Karpas-422 (cell line): ENCODE data around the gene SHC4. TPM values are rescaled to one million over a fixed set of nuclear protein-coding genes. Genes with fewer than 3 reads are reported as not detected.

Experiments
- DNase-seq: peaks from one replicate; pipeline ENCODE4 v3.0.0-alpha.2; 2015
- H2AFZ ChIP-seq: fragments of 200-600 bp; sonication (generic); 2 replicates; pipeline ENCODE4 v1.6.1; 2014; ENCODE audit warnings: antibody characterized with exemption, low read length, mixed read lengths
- H3K27ac ChIP-seq: fragments of 200-600 bp; sonication (generic); 2 replicates; pipeline ENCODE4 v1.5.1; 2014; ENCODE audit warnings: mild to moderate bottlenecking, low read length, moderate library complexity
- H3K27me3 ChIP-seq: fragments of 200-600 bp; sonication (generic); 2 replicates; pipeline ENCODE4 v1.6.1; 2014; ENCODE audit warnings: low read length, mixed read lengths
- H3K36me3 ChIP-seq: fragments of 200-600 bp; sonication (generic); 2 replicates; pipeline ENCODE4 v1.6.1; 2014; ENCODE audit warnings: low read length, mixed read lengths; ENCODE audit not compliant: insufficient read depth
- H3K4me1 ChIP-seq: fragments of 200-600 bp; sonication (generic); 2 replicates; pipeline ENCODE4 v1.6.1; 2014; ENCODE audit warnings: mild to moderate bottlenecking, low read length, mixed read lengths
- H3K4me2 ChIP-seq: fragments of 200-600 bp; sonication (generic); 2 replicates; pipeline ENCODE4 v1.6.1; 2014; ENCODE audit warnings: low read length, low read depth, mild to moderate bottlenecking; ENCODE audit not compliant: poor library complexity, severe bottlenecking
- H3K4me3 ChIP-seq: fragments of 200-600 bp; sonication (generic); 2 replicates; pipeline ENCODE4 v1.5.1; 2014; ENCODE audit warnings: mild to moderate bottlenecking, antibody characterized with exemption, low read length, mixed read lengths
- H3K79me2 ChIP-seq: fragments of 200-600 bp; sonication (generic); 2 replicates; pipeline ENCODE4 v1.6.1; 2014; ENCODE audit warnings: mild to moderate bottlenecking, low read length, mixed read lengths
- H3K9ac ChIP-seq: fragments of 200-600 bp; sonication (generic); 2 replicates; pipeline ENCODE4 v1.6.0; 2014; ENCODE audit warnings: low read length
- H3K9me2 ChIP-seq: fragments of 200-600 bp; sonication (generic), shearing (Covaris generic); replicated peaks from 2 replicates; pipeline ENCODE4 v1.6.0; 2014; ENCODE audit warnings: mild to moderate bottlenecking, low read length, moderate library complexity; ENCODE audit not compliant: insufficient read depth
- H3K9me3 ChIP-seq: fragments of 300-700, 200-600 bp; sonication (generic); 2 replicates; pipeline ENCODE4 v1.6.1; 2014; ENCODE audit warnings: low read length, mixed read lengths
- H4K20me1 ChIP-seq: fragments of 200-600 bp; sonication (generic); 2 replicates; pipeline ENCODE4 v1.6.1; 2014; ENCODE audit warnings: mild to moderate bottlenecking, antibody characterized with exemption, low read length, low read depth; ENCODE audit not compliant: insufficient read depth
- total RNA-seq: library from RNA; depleted of rRNA; stranded (reverse); fragments of >200 nt; shearing (Covaris generic); gene quantifications from 2 replicates; pipeline ENCODE4 v1.2.3, GENCODE V29; 2014; ENCODE audit warnings: low replicate concordance

The SHC4 gene
- total RNA-seq, 1 experiment from 2014 or later, result not detected

DNA sequence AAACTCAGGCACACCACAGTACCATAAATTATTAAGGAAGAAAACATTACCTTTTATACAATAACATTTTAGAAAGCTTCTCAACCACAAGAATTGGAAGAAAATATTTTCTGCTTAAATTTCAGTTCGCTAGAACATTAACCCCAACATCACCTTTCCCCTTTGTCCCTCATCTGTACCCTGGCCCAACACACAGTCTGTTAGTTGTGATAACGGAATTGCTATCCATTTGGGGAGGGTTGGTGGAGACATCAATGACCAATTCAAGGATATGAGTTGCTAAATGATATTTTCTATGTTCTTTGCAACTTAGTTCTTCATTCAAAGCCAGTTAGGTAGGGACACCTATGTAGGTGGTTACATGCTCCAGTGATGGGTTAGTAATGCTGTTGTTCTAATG, 80.0 kb downstream of the SHC4 start:
- Histone ChIP-seq H3K79me2 (peaks cover 12% of the 10 kb centered on the region), H3K4me1 (peaks cover 15% of the 10 kb centered on the region), H3K9ac (no peak overlapping the region), H3K4me2 (no peak overlapping the region), H3K36me3 (0 out of 2 replicates have a peak, but pooled peaks cover 8% of the 10 kb centered on the region), H3K9me3 (no peaks in the 10 kb centered on the region), H3K27ac (no peak overlapping the region), H2AFZ (no peak overlapping the region), H3K27me3 (no peaks in the 10 kb centered on the region), H3K9me2 (no peaks in the 10 kb centered on the region), H4K20me1 (peaks cover 21% of the 10 kb centered on the region), H3K4me3 (no peak overlapping the region)
- DNase-seq, result no peak

DNA sequence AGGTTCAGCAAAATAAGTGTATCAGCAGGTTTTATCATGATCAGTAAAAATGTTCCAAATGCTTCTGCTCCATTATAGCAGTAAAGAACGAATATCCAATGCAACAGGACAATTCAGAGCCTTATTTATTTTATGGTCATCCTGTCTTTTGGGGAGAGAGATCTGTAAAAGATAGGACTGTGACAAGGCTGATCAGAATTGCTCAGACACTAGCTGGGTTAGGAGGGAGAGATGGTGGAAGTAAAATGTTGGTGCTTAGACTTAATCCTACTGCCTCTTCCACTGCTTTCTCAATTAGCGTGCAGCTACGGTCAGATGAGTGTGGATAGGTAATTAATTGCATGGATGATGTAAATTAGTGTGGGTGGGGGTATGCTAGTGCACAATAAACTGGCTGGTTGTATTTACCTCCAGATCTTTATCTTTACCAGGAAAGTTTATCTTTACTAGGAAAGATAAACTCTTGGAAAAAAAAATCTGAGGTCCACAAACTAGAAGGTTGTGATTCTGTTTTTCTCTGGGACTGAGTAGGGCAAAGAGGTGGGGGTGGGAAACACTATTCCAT, 83.6 kb downstream of the SHC4 start:
- Histone ChIP-seq H3K27me3 (no peaks in the 10 kb centered on the region), H2AFZ (no peak overlapping the region), H3K9ac (no peak overlapping the region), H3K36me3 (0 out of 2 replicates have a peak, but pooled peaks cover 8% of the 10 kb centered on the region), H3K9me2 (no peaks in the 10 kb centered on the region), H3K4me2 (peak overlapping the region; percentile 89), H3K9me3 (no peaks in the 10 kb centered on the region), H4K20me1 (peaks cover 24% of the 10 kb centered on the region), H3K79me2 (peaks cover 19% of the 10 kb centered on the region), H3K4me1 (peaks cover 32% of the 10 kb centered on the region), H3K27ac (no peak overlapping the region), H3K4me3 (no peak overlapping the region)
- no peak for DNase-seq

DNA sequence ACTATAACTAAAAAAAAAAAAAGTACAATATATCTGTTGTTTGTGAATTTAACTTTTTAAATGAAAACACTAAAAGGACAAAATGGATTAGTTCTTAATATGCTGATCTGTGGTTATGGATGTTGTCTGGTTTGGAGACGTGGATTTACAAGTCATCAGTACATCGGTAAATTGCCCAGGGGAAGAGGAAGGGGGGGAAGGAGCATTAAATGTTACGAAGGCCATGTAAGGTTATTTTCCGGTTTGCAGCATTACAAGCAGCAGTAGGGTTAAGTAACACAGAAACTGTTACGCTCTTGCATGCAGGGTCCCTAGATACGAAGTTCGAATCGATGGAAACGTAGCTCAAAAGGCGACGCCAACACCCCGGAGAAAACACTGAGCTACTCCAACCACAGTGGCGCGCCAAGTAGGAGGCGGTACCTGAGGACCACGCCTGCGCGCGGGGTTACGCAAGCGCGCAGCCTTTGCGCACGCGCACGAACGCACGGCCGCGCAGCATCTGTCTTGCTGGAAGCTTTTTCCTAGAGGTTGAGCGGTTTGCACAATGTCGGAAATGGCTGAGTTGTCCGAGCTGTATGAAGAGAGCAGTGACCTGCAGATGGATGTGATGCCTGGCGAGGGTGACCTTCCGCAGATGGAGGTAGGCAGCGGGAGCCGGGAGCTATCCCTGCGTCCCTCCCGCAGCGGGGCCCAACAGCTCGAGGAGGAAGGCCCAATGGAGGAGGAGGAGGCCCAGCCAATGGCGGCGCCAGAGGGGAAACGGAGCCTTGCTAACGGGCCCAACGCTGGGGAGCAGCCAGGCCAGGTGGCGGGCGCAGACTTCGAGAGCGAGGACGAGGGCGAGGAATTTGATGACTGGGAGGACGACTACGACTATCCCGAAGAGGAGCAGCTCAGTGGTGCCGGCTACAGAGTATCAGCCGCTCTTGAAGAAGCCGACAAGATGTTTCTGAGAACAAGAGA, 85.8 kb downstream of the SHC4 start, which contains the start of gene EID1:
Gene EID1, plus strand, starts transcription at position 505 of the 966 bp plus-strand sequence. Its CDS starts 43 bp downstream, at position 548.
- peaks cover 19% of the 10 kb centered on the region for H3K79me2 ChIP-seq
- H3K4me3 ChIP-seq, result peak within 1 kb of the TSS; percentile 78
- no peaks in the 10 kb centered on the region for H3K9me2 ChIP-seq
- H4K20me1 ChIP-seq, result peaks cover 24% of the 10 kb centered on the region
- H3K9ac ChIP-seq, result peak within 1 kb of the TSS; percentile 83
- H3K27me3 ChIP-seq, result no peaks in the 10 kb centered on the region
- 0 out of 2 replicates have a peak, but pooled peaks cover 8% of the 10 kb centered on the region for H3K36me3 ChIP-seq
- DNase-seq, result peak; percentile 98
- H3K4me2 ChIP-seq, result peak within 1 kb of the TSS; percentile 89
- H3K27ac ChIP-seq, result peak within 1 kb of the TSS; percentile 73
- H2AFZ ChIP-seq, result peak within 1 kb of the TSS; percentile 76
- peaks cover 32% of the 10 kb centered on the region for H3K4me1 ChIP-seq
- no peaks in the 10 kb centered on the region for H3K9me3 ChIP-seq

DNA sequence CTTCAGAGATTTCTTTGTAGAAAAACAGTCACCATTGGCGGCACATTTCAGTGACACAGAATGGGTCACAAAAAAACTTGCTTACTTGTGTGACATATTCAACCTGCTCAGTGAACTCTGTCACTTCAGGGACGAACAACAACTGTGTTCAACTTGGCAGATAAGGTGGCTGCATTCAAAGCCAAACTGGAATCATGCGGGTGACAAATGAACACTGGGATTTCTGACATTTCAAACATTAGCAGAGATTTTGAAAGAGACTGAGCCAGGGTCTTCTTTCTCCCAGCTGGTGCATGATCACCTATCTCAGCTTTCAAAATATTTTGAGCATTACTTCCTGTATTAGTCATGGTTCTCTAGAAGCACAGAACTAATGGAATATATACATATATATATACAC, 87.7 kb downstream of the SHC4 start:
- peaks cover 21% of the 10 kb centered on the region for H4K20me1 ChIP-seq
- H3K9me3 ChIP-seq, result no peaks in the 10 kb centered on the region
- no peaks in the 10 kb centered on the region for H3K27me3 ChIP-seq
- no peak overlapping the region for H3K27ac ChIP-seq
- H3K9ac ChIP-seq, result no peak overlapping the region
- H3K4me3 ChIP-seq, result no peak overlapping the region
- H2AFZ ChIP-seq, result 0 out of 2 replicates have a peak overlapping the region, but pooled peaks have one; percentile 3
- no peak for DNase-seq
- 0 out of 2 replicates have a peak, but pooled peaks cover 8% of the 10 kb centered on the region for H3K36me3 ChIP-seq
- peaks cover 19% of the 10 kb centered on the region for H3K79me2 ChIP-seq
- no peak overlapping the region for H3K4me2 ChIP-seq
- H3K9me2 ChIP-seq, result no peaks in the 10 kb centered on the region
- H3K4me1 ChIP-seq, result peaks cover 32% of the 10 kb centered on the region

DNA sequence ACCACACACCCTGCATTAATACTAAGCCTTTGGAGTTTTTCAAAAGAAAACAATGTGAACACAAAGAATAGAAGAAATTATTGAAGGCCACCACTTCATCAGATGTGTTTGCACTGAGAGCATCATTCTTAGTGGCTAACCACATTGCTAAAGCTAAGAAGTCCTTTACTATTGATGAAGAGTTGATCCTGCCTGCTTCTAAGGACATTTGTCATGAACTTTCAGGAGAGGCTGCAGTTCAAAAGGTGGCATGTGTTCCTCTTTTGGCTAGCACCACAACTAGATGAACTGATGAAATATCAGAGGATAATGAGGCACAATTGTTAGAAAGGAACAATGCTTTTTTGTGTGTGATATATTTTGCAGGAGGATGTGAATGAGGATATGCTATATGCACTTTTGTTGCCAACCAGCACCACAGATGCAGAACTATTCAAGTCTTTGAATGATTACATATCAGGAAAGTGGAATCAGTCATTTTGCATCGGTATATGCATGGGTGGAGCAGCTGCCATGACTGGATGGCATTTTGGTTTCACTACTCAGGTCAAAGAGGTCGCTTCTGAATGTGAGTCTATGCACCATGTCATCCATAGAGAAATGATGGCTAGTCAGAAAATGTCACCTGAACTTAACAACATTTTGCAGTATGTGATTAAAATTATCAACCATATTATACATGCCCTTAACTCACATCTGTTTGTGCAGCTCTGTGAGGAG, 88.3 kb downstream of the SHC4 start:
- Histone ChIP-seq H3K27me3 (no peaks in the 10 kb centered on the region), H3K27ac (no peak overlapping the region), H3K9ac (no peak overlapping the region; the same call in 1 of the 2 replicates), H2AFZ (0 out of 2 replicates have a peak overlapping the region, but pooled peaks have one; percentile 3), H3K4me3 (no peak overlapping the region), H3K9me2 (no peaks in the 10 kb centered on the region), H3K4me1 (peaks cover 32% of the 10 kb centered on the region), H3K4me2 (no peak overlapping the region), H3K36me3 (0 out of 2 replicates have a peak, but pooled peaks cover 8% of the 10 kb centered on the region), H4K20me1 (peaks cover 20% of the 10 kb centered on the region), H3K9me3 (no peaks in the 10 kb centered on the region), H3K79me2 (peaks cover 19% of the 10 kb centered on the region)
- DNase-seq, result no peak

DNA sequence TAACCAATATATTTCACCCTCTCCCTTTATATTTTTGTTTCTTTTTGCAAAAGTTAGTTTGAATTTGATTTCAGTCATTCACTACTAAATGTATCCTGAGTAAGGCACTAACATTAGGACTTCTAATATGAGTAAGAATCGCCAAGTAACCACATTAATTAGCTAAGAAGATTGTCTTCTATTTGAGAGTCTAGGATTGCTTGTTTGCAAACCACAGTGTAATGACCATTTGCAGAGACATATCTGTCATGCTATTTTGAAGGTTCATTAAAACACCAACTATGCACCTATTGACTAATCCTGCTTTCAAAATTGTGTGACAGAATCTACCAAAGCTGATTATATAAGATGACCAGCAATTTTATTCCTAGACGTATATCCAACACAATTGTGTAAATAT, 91.1 kb downstream of the SHC4 start:
- DNase-seq, result no peak
- no peaks in the 10 kb centered on the region for H3K9me3 ChIP-seq
- H4K20me1 ChIP-seq, result no peaks in the 10 kb centered on the region
- H3K27ac ChIP-seq, result no peak overlapping the region
- no peak overlapping the region for H3K4me2 ChIP-seq
- no peak overlapping the region for H3K4me3 ChIP-seq
- H3K9ac ChIP-seq, result no peak overlapping the region
- H3K9me2 ChIP-seq, result no peaks in the 10 kb centered on the region
- peaks cover 16% of the 10 kb centered on the region for H3K4me1 ChIP-seq
- H3K27me3 ChIP-seq, result no peaks in the 10 kb centered on the region
- H3K36me3 ChIP-seq, result no peaks in the 10 kb centered on the region
- H2AFZ ChIP-seq, result no peak overlapping the region
- no peaks in the 10 kb centered on the region for H3K79me2 ChIP-seq

DNA sequence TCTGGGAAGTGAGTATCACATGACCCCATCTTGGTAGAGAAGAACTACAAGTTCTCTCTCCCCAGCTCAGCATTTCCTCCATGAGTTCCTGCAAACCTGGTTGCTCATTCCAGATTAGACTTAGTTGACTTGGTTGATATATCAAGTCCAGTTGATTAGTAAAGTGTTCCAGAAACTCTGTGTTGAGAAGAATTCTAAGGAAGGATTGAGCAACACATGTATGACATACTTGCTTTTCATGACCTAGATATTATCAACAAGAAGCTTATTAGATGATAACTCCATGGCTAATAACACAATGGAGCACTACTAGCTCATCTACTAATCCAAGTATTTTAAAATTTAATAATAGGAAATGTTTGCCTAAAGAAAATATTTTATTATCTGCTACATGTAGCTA, 92.2 kb downstream of the SHC4 start:
- H2AFZ ChIP-seq, result no peak overlapping the region
- no peak overlapping the region for H3K9ac ChIP-seq
- H3K79me2 ChIP-seq, result no peaks in the 10 kb centered on the region
- H3K4me1 ChIP-seq, result peaks cover 6% of the 10 kb centered on the region
- no peak overlapping the region for H3K4me2 ChIP-seq
- DNase-seq, result no peak
- no peaks in the 10 kb centered on the region for H3K27me3 ChIP-seq
- no peaks in the 10 kb centered on the region for H4K20me1 ChIP-seq
- no peak overlapping the region for H3K27ac ChIP-seq
- no peak overlapping the region for H3K4me3 ChIP-seq
- no peaks in the 10 kb centered on the region for H3K9me3 ChIP-seq
- H3K9me2 ChIP-seq, result no peaks in the 10 kb centered on the region
- H3K36me3 ChIP-seq, result no peaks in the 10 kb centered on the region
